GF-D8 (cell line): Measurements from ENCODE around the gene INSR.
"Not testable (repeated sequence)": the region's sequence is repeated elsewhere in the genome, so short reads cannot be mapped to it uniquely, and the experiment has no call there.

ENCODE experiments used
- DNase-seq: peaks from one replicate; lab custom pipeline; 2025; lab: John Stamatoyannopoulos, UW

INSR gene

GRCh38 chr19:7258041-7258839 lies 36.0 kb downstream of the INSR start:
- DNase-seq, result no peak

- DNase-seq, result no peak
Observed at GRCh38 chr19:7257148-7258040, 36.8 kb downstream of the INSR start.

DNA sequence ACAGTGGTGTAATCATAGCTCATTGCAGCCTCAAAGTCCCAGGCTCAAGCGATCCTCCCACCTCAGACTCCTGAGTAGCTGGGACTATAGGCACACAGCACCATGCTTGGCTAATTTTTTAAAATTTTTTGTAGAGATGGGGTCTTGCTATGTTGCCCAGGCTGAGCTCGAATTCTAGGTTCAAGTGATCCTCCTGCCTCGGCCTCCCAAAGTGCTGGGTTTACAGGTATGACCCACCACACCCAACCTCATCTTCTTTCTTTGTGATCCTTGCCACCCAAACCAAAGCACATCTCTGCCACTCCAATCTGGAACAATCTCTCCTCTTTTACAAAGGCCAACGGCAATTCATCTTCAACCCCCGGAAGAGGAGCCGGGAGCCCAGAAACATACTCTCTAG lies 38.6 kb downstream of the INSR start:
- no peak for DNase-seq

- DNase-seq, result no peak
Observed at GRCh38 chr19:7255119-7255518, 39.1 kb downstream of the INSR start.

DNA sequence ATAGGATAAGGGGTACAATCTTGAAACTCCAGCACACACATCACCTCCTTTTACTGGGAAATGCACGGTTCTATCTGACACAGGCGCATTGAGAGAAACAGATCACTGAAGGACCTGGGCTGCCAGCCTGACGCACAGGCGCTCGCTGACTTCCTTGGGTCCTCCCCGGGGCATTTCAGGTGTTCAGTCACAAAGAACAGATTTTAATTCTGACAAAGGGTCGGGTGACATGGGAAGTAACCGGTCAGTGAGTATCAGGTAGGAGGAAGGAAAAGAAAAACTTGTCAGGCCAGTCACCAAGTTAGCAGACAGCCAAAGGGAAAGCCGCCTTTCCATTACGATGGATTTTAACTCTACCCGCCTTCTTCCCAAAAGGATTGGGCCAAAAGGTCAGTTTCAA lies 39.6 kb downstream of the INSR start:
- no peak for DNase-seq

DNA sequence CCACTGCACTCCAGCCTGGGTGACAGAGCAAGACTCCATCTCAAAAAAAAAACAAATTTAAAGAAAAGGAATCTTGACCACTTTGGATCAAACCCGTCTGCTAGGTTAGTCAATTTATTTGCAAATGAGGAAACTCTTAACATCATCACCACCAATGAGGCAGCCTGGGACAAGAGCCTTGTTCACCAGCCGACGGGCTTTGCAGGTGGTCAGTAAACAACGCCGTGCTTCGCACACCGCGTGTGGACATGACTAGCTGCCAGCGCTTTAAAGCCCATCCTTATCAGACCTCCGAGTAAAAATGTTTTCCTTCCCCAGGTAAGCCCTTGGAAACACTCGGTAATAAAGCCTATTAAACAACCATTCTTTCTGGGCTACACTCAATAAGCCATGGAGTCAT lies 41.9 kb downstream of the INSR start:
- DNase-seq, result no peak

DNA sequence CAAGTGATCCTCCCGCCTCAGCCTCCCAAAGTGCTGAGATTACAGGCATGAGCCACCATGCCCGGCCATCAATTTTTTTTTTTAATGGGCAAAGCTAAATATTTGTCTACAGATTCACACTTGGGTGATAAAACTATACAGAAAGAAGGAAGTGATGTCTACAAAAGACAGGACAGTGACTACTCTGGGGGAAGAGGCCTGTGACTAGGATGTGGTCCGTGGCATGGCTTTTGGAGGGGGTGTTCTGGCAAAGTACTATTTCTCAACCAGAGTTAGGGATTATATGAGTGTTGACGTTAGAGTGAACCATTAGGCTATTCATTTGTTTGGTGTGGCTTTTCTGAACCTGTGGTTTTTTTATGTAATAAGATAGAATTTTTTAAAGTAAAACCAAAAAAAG lies 42.7 kb downstream of the INSR start:
- peak; percentile 6 for DNase-seq

DNA sequence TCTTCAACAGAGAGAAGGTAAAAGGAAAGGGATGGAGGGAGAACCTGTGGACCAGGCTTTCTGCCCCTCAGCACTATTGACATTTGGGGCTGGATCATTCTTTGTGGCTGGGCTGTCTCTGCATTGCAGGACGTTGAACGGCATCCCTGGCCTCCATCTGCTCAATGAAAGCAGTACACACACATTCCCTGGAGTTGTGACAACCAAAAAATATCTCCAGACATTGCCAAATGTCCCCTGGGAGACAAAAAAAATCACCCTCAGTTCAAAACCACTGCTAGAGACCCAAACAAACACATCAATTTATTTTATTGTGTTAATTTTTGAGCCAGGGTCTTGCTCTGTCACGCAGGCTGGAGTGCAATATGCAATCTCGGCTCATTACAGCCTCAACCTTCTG lies 43.3 kb downstream of the INSR start:
- no peak for DNase-seq

DNA sequence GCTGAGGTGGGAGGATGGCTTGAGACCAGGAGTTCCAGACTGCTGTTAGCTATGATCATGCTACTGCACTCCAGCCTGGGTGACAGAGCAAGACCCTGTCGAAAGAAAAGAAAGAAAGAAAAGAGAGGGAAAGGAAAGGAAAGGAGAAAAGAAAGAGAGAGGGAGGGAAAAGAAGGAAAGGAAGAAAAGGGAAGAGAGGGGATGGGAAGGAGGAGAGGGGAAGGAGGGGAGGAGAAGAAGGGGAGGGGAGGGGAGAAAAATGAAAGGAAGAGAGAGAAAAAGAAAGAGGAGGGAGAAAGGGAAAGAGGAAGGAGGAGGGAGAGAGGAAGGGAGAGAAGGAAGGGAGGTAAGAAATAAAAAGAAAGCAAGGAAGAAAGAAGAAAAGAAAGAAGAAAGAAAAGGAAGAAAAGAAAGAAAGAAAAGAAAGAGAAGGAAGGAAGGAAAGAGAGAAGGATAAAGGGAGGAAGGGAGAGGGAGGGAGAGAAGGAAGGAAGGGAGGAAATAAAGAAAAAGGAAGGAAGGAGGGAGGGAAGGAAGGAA lies 44.1 kb downstream of the INSR start:
- DNase-seq, result no peak

DNA sequence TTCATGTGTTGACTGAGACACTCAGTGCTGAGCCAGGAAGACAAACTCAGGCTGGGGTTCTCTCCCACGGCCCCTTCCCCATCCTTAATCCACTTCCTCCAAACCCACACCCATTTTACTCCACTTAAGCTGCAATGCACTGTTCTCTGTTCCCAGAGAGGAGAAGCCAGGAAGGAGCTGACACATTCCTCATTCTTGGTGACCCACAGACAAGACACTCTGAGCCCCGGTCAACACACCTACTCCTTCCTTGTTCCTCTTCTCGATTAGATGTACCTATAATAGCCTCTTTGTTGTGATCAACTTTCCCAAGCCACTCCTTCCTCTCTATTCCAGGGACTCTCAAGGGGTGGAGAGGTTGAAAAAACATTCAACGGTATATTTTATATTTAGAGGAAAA lies 47.1 kb downstream of the INSR start:
- no peak for DNase-seq

GRCh38 chr19:7246601-7247000 lies 47.6 kb downstream of the INSR start:
- no peak for DNase-seq

DNA sequence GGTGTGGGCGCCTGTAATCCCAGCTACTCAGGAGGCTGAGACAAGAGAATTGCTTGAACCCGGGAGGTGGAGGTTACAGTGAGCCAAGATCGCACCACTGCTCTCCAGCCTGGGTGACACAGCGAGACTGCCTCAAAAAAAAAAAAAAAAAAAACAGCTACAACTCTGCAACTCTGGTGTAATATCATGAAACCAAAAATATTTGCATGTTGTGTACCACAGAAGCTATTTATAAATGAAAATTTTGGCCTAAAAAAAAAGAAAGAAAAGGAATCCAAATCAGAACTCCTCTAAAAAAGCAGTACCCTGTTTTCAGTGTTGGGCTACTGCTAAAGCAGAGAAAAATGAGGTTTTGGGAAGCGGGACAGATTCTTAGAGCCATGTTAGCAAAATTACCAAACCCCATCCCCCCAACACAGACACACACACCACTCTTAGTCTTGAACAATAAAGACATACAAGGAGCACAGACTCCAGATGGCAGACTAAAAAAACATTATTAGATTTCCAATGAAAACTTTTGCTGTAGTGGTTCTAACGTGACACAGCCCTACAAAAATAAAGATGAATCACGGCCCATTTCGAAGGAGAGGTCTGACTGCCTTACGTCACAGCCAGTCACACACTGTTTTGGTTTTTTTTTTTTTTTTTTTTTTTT lies 51.5 kb downstream of the INSR start:
- DNase-seq, result no peak

DNA sequence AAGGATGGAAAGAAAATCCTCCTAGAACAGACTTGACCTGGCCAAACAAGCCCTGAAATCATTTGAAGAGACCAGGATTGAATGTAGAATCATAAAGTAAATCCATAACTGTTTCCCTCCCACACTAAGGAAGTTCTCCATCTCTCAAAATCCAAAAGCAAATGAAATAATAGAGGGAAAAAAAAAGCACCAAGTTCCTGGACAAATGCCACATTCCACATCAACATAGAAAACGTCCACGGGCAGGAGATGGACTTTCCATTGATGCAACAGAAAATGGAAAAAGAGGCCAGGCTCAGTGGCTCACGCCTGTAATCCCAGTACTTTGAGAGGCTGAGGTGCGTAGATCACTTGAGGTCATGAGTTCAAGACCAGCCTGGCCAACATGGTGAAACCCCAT lies 56.2 kb downstream of the INSR start:
- no peak for DNase-seq

DNA sequence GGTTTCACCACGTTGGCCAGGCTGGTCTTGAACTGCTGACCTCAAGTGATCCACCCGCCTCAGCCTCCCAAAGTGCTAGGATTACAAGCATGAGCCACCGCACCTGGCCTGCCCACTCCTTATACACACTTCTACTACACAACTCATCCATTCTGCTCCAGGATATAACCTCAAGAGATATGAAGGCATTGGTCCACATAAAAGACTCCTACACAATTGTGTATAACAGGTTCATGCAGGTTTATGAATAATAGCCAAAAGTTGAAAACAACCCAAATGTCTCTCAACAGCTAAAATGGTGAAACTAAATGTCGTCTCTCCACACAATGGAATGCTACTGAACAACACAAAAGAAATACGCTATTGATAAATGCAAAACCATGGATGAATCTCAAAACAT lies 58.1 kb downstream of the INSR start:
- DNase-seq, result no peak

DNA sequence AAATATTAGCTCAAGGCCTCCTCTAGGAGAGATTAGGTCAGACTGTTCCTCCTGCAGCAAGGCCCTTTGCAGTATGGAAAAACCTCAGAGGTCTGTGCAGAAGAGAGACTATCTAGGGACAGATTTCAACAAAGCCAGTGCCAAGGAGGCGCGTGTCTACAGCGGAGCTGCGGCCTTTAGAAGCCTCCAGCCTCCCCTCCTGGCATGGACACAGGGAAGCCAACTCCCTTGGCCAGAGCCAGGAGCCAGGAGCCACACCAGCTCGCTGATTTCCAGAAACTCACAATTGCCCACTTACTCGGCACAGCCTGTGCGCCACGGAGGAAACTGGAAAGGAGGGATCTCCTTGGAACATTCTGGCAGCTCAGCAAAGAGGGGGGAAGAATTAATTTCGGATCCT lies 63.4 kb downstream of the INSR start:
- no peak for DNase-seq

DNA sequence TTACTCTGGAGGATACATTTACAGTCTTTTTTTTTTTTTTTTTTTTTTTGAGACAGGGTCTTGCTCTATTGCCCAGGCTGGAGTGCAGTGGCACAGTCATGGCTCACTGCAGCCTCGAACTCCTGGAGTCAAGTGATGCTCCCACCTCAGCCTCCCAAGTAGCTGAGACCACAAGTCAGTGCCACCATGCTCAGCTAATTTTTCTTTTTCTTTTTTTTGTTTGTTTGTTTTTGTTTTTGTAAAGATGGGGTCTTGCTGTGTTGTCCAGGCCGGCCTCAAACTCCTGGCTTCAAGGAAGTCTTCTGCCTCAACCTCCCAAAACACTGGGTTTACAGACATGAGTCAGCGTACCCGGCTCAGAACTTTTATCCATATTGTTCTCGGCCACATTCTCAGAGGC lies 64.5 kb downstream of the INSR start:
- DNase-seq, result no peak

GRCh38 chr19:7228935-7229541 lies 65.2 kb downstream of the INSR start:
- DNase-seq, result no peak

DNA sequence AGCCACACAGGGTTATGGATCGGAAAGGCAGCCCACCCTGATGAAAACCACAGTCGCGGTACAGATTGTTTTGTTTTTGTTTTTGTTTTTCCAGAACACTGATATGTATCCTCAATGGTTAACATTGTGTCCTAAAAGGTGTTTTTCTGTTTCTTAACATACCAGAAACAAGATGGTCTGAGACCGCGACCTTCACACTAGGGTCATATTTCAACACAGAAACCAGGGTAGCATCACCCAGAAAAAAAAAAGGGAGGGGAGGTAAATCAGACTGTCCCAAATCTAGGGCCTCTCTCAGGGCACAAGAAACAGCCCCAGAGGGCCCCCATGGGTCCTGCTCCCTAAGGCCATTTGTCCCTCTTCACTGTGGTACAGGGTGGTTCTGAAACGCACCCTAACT lies 66.5 kb downstream of the INSR start:
- DNase-seq, result no peak

GRCh38 chr19:7227149-7227548 lies 67.1 kb downstream of the INSR start:
- not testable (repeated sequence) for DNase-seq

- DNase-seq, result no peak
Observed at GRCh38 chr19:7226739-7227138, 67.5 kb downstream of the INSR start.

DNA sequence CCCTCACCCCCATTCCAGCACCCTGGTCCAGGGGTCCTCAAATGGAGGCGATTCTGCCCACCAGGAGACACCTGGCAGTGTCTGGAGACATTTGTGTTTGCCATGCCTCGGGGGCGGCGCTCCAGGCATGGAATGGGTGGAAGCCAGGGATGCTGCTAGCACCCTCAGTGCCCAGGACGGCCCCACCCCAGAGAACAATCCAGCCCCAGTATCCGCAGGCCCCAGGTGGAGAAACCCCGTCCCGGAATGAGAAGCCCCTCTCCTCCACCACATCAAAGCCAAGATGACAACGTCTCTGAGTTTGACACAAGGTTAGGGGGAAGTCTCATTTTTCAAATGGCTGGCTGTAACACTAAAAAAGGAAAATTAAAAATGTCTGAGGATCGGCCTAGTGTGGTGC lies 68.5 kb downstream of the INSR start:
- no peak for DNase-seq

DNA sequence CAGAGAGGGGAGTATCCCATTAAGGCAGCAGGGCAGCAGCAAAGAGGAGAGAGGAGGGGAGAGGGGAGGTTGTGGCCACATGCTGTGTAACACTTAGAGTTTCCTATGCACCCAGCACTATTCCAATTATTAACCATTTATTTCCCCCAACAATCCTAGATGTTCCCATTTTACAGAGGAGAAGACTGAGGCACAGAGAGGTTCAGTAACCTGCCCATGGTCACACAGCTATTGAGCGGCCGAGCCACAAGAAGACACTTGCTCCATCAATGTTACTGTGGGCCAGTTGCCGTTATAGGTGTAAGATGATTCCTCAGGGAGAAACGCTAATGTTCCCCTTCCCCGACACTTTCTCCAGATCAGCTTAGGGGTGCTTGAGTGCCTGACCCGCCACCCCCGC lies 69.2 kb downstream of the INSR start:
- DNase-seq, result no peak
